ENCODE data around the gene ATXN7L1. TPM values are rescaled to one million over a fixed set of nuclear protein-coding genes. Genes with fewer than 3 reads are reported as not detected.

The ATXN7L1 gene
- total and polyA plus RNA-seq, 7 donors: 5.4 to 20.5 (median 12.8) TPM

DNA sequence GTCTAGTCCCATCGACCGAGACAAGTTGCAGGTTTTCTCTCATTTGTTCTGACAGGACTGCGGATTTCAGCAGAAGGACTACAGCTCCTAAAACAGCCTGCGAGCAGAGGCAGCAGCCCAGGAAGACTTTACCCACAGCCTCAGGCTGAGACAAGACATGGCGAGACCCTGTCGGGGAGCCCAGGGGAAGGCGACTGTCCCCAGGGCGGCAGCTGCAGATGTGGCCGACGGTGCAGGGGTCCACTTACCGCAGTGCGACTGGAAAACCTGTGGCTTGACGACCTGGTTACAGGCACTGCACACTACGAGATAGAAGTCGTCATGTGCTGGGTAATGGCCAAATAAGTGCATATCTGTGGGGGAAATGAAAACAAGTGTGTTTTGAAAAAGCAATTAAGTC, 88.0 kb downstream of the ATXN7L1 start:
- WGBS, 2 donors: 86 to 87% methylated on average over 15 of the region's 15 CpGs
- Histone ChIP-seq H3K36me3 (peaks cover 0 to 10% (median 0%) of the 10 kb centered on the region in 4 donors), H3K4me3 (no peak overlapping the region), H3K27ac (no peak overlapping the region), H3K27me3 (no peaks in the 10 kb centered on the region), H3K9me3 (no peaks in the 10 kb centered on the region), H3K4me1 (peaks cover 0 to 23% (median 14%) of the 10 kb centered on the region in 4 donors)
- intact Hi-C loops (cut with DNase I): no loop called here
- no peak for DNase-seq
- TF ChIP-seq POLR2A (IDR thresholded peaks at IDR 0.05): no peak
- TF ChIP-seq, protein P1, sequence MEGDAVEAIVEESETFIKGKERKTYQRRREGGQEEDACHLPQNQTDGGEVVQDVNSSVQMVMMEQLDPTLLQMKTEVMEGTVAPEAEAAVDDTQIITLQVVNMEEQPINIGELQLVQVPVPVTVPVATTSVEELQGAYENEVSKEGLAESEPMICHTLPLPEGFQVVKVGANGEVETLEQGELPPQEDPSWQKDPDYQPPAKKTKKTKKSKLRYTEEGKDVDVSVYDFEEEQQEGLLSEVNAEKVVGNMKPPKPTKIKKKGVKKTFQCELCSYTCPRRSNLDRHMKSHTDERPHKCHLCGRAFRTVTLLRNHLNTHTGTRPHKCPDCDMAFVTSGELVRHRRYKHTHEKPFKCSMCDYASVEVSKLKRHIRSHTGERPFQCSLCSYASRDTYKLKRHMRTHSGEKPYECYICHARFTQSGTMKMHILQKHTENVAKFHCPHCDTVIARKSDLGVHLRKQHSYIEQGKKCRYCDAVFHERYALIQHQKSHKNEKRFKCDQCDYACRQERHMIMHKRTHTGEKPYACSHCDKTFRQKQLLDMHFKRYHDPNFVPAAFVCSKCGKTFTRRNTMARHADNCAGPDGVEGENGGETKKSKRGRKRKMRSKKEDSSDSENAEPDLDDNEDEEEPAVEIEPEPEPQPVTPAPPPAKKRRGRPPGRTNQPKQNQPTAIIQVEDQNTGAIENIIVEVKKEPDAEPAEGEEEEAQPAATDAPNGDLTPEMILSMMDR (IDR thresholded peaks at IDR 0.05): no peak
- no peak for TF ChIP-seq POLR2AphosphoS5 (IDR thresholded peaks at IDR 0.05)
- no peak for TF ChIP-seq EP300 (IDR thresholded peaks at IDR 0.05)

DNA sequence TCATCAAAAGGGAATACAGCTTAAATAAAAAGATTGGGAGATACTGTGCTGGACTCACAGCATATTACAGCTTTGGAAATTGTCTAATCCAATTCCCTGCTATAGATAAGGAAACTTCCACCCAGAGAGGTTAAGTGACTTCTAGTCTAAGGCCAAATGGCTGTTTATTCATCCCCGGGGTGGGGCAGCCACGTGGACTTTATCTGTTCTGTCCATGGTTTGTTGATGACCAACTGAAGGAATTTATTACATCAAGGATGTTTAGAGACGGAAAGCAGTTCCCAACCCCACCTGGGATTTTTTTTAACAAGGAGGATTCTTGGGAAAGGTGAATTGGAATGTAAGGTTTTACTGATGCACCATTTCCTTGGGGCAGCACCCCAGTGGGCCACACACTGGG, 88.6 kb downstream of the ATXN7L1 start:
- Histone ChIP-seq H3K27ac (no peak overlapping the region), H3K4me1 (peaks cover 0 to 23% (median 14%) of the 10 kb centered on the region in 4 donors), H3K36me3 (peaks cover 0 to 10% (median 0%) of the 10 kb centered on the region in 4 donors), H3K4me3 (no peak overlapping the region), H3K9me3 (no peaks in the 10 kb centered on the region), H3K27me3 (no peaks in the 10 kb centered on the region)
- intact Hi-C loops (cut with DNase I): no loop called here
- WGBS, 2 donors: 17 to 67% methylated on average over 3 of the region's 3 CpGs
- TF ChIP-seq POLR2AphosphoS5 (IDR thresholded peaks at IDR 0.05) (no peak), POLR2A (IDR thresholded peaks at IDR 0.05) (no peak), EP300 (IDR thresholded peaks at IDR 0.05) (no peak)
- TF ChIP-seq, protein P1 (IDR thresholded peaks at IDR 0.05): no peak
- no peak for DNase-seq

DNA sequence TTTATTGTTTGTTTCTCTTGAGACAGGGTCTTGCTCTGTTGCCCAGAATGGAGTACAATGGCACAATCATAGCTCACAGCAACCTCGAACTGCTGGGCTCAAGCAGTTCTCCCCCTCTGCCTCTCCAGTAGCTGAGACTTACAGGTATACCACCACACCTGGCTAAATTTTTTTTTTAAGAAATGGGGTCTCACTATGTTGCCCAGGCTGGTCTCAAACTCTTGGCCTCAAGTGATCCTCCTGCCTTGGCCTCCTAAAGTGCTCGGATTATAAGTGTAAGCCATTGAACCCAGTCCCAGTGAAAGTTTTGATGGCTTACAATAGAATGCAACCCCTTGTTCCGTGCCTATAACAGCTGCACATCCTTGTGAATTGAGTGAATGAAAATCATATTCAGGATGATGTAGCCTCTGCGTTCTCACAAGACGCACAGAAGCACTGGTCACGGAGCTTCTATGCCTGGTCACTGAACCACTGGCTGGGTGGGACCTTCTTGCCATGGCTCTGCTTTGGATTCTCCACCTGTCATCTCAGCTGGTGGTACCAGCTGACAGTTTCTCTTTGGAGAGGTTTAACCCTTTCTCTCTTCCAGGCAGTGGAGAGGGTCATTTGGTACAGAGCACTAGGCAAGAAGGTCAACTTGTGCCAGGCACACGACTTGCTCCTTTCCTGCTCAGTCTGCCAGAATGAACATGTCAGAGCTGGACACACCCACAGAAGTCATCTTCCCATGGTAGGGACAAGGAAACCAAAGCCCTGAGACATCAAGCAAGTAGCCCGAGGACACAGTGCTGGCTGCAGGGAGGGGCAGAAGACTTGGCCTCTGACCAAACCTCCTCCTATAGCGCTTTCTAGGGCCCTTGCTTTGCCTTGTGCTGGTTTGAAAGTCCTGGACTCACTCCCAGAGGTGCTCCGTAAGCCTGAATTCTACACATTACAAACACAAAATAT, 89.6 kb downstream of the ATXN7L1 start:
- TF ChIP-seq, protein P1 (IDR thresholded peaks at IDR 0.05): no peak
- TF ChIP-seq POLR2A (IDR thresholded peaks at IDR 0.05) (no peak), POLR2AphosphoS5 (IDR thresholded peaks at IDR 0.05) (no peak), EP300 (IDR thresholded peaks at IDR 0.05) (no peak)
- no peaks in the 10 kb centered on the region for H3K9me3 ChIP-seq
- H3K27ac ChIP-seq: peak overlapping the region in 1 of 4 donors; percentile 69
- WGBS, 2 donors: 73 to 88% methylated on average over 10 of the region's 10 CpGs
- peaks cover 0 to 23% (median 18%) of the 10 kb centered on the region in 4 donors for H3K4me1 ChIP-seq
- intact Hi-C loops (cut with DNase I): no loop called here
- H3K4me3 ChIP-seq: no peak overlapping the region
- no peaks in the 10 kb centered on the region for H3K27me3 ChIP-seq
- peak; percentile 34 for DNase-seq
- peaks cover 0 to 10% (median 0%) of the 10 kb centered on the region in 4 donors for H3K36me3 ChIP-seq

DNA sequence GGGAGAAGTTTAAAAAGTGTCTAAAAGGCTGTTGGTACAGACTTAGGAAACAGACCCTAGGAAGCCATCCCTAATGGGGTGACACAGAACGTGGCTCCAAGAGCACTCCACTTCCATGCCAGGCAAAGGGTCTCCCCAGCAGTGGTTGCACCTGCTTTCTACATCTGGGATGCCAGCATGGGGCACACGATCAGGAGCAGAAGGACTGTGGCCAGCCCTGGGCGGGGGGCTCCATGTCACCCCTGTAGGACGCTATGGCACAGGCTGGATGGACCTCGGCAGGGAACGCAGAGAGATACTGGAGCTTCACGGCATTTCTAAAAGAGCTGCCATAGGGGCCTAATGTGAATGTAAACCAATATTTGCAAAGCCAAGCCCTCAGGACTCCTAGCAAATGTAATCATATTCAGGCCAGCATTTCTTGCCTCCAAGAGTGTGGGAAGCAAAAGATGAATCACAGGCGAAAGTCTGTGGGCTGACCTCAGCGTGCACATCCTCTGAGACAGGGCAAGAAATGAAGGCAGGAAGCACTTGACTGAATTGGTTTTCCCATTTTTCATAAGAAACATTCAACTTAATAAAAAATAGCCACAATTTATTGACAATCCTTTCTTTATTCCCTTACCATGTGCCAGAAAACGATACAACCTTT, 93.9 kb downstream of the ATXN7L1 start:
- peak; percentile 55 for DNase-seq
- H3K36me3 ChIP-seq: no peaks in the 10 kb centered on the region
- WGBS, 2 donors: 84 to 87% methylated on average over 10 of the region's 10 CpGs
- no peak overlapping the region for H3K4me3 ChIP-seq
- no peaks in the 10 kb centered on the region for H3K9me3 ChIP-seq
- H3K27ac ChIP-seq: peak overlapping the region in 3 of 4 donors; percentile 57 to 68 (median 65)
- intact Hi-C loops (cut with DNase I): no loop called here
- peaks cover 0 to 40% (median 33%) of the 10 kb centered on the region in 4 donors for H3K4me1 ChIP-seq
- TF ChIP-seq POLR2A (IDR thresholded peaks at IDR 0.05): no peak
- TF ChIP-seq, protein P1 (IDR thresholded peaks at IDR 0.05): no peak
- TF ChIP-seq EP300 (IDR thresholded peaks at IDR 0.05): no peak
- no peaks in the 10 kb centered on the region for H3K27me3 ChIP-seq
